ENCODE measurements around the gene NOL11.
"Not testable (repeated sequence)": the region's sequence is repeated elsewhere in the genome, so short reads cannot be mapped to it uniquely, and the experiment has no call there.

NOL11 gene

GRCh38 chr17:67717624-67718324 is at the start of gene NOL11:
TSS of gene NOL11 (plus strand) at chr17:67717936. CDS start at chr17:67717948, 12 bp downstream.
- peak; percentile 97 to 99 (median 99) for DNase-seq (ENCODE audit: low read depth in 3 of 3)

- no peak for DNase-seq (ENCODE audit: low read depth in 3 of 3)
These were observed 46.2 kb upstream of the NOL11 start for GRCh38 chr17:67671493-67671892.

GRCh38 chr17:67672592-67673335 is 45.0 kb upstream of the NOL11 start:
- no peak for DNase-seq (ENCODE audit: low read depth in 3 of 3)

GRCh38 chr17:67675481-67675880 is 42.3 kb upstream of the NOL11 start:
- no peak for DNase-seq (ENCODE audit: low read depth in 3 of 3)

DNA sequence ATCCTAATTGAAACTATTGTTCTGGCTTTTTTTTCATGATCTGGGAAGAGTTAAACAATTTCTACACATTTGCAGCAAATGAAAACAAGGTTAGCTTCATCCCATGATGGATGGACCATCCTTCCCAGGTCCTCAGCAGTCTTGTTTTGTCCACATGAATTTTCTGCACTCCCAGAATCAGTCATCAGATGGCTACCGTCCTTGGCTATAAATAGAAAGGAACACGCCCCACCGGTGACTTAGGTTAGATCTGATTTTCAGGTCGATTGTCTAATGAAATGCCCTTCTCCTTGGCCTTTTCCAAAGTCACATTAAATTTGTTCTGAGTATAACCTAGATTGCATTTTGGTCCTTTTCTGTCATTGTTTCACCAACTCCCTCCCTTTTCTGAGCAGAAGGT is 41.4 kb upstream of the NOL11 start:
- no peak for DNase-seq (ENCODE audit: low read depth in 3 of 3)

- DNase-seq (ENCODE audit: low read depth in 3 of 3): no peak
These were observed 39.3 kb upstream of the NOL11 start for GRCh38 chr17:67678414-67678813.

DNA sequence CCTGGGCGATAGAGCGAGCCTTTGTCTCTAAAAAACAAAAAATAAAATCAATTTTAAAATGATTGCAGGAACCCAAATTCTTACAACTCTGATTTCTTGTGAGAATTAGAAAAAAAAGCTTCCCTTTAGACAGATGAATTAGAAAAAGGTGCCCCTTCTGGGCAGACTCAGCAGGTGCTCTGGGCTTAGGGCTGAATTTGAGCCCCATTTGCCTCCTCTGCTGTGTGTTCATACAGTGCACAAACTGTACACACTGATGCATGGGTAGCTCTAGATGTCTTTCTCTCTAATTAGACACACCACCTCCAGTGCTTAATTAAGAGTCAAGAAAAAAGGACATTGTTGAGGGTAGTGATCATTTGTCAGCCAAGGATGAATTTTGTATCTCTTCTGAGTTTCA is 38.5 kb upstream of the NOL11 start:
- no peak for DNase-seq (ENCODE audit: low read depth in 3 of 3)

GRCh38 chr17:67679721-67680120 is 38.0 kb upstream of the NOL11 start:
- DNase-seq (ENCODE audit: low read depth in 3 of 3): no peak

GRCh38 chr17:67680445-67681224 is 37.1 kb upstream of the NOL11 start:
- DNase-seq (ENCODE audit: low read depth in 3 of 3): no peak

DNA sequence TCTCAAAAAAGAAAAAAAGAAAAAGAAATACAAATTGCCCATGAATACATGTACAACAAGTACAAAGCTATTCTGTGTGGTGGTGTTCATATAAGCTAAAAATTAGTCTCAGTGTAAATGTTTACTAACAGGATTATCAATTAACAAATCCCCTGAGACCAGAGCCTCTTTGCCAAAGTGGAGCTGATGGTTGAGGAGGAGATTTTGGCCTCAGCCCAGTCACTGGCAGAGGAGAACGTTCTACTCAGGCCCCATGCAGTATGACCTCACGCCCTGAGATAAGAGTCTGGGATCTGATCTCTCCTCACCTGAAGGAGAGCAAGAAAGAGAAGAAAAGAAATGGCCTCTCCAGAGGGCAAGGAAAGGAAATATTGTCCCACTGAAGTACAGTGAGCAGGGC is 35.5 kb upstream of the NOL11 start:
- DNase-seq (ENCODE audit: low read depth in 3 of 3): no peak

DNA sequence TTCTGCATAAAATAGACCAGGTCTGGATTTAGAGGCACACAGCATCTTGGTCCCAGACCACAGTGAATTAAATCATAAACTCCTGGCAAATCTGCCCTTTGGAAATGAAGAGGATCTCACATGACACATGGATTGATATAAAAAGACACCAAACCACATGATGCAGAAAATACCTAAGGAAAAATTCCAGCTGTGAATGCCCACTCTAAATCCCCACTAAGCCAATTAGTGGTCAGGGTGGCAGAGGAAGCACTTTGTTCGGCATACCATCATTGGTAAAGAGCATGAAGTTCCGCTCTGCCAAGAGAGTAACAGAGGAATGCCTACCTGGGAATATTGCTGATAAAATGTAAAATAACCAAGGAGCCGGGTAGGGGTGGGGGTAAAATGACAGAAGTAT is 32.4 kb upstream of the NOL11 start:
- no peak for DNase-seq (ENCODE audit: low read depth in 3 of 3)

DNA sequence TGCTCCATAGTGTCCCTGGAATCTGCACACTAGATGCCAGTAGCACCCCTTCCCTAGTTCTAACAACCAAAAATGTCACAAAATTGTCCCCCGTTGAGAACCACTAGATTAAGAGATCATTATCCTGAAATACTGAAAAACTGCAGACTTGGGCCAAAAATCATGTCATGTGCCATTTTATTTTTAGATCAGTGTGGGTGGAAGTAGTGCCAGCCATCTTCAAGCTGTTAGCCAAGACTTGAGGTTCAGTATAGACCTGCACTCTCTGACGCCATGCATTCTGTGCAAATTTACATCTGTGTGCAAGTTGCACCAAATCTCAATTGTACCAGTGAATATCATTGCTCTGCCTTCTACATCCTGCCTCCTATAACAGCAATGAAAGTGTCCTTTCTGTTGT is 31.5 kb upstream of the NOL11 start:
- no peak for DNase-seq (ENCODE audit: low read depth in 3 of 3)

GRCh38 chr17:67687511-67687910 is 30.2 kb upstream of the NOL11 start:
- no peak for DNase-seq (ENCODE audit: low read depth in 3 of 3)

GRCh38 chr17:67689534-67690177 is 28.1 kb upstream of the NOL11 start:
- peak; percentile 4 to 35 (median 26) for DNase-seq (ENCODE audit: low read depth in 3 of 3)

DNA sequence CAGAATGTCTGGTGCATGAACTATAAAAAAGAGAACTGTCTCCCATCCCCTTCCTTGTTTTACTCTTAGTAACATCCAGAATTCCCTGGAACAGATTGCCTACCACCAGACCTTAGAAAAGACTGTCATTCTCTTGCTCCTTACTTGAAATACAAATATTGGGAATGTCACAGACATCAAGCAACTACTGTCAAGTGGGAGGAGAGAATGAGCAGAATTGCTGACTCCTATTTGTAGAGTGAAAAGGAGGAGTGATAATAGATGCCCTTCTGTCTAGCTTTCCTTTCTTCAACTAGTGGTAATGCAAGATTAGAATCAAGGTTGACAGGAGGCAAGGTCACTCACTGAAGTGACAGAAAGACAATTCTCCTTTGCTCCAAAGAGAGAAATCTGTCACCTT is 23.9 kb upstream of the NOL11 start:
- no peak for DNase-seq (ENCODE audit: low read depth in 3 of 3)

DNA sequence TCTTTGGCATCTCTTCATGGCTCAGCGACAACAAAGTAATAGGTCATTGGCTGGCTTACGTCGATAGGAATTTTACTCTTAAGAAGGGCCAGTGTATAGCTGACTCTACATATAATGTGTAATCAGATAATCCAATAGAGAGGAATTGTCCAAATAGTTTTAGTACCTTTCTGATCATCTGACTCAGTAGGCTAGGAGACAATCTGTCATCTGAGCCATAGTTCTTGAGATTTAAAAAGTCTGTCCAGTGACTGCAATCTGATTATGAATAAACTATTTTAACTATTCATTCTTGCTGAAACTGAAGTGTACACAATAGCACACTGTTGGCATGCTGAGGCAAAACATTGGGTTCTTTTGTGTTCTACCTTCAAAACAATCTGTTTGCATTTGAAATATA is 21.4 kb upstream of the NOL11 start:
- no peak for DNase-seq (ENCODE audit: low read depth in 3 of 3)

GRCh38 chr17:67696853-67697498 is 20.8 kb upstream of the NOL11 start:
- DNase-seq (ENCODE audit: low read depth in 3 of 3): no peak

- DNase-seq (ENCODE audit: low read depth in 3 of 3): no peak
These were observed 17.6 kb upstream of the NOL11 start for GRCh38 chr17:67700037-67700724.

DNA sequence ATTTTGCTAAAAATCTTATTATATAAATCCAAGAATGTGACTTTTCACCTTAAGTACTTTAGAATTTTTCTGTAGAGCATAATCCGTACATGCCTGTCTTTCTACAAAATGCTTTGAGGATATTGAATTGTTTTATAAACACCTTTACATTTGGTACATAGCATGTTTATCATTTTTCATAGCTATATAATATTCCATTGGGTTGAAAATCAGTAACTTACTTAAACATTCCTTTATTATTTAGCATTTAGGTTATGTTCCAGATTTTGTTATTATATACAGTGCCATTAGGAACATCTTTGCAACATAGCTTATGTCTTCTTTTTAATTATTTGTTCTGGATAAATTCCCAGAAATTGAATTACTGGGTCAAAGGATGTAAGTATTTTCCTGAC is 17.0 kb upstream of the NOL11 start:
- DNase-seq (ENCODE audit: low read depth in 3 of 3): no peak

GRCh38 chr17:67702861-67703260 is 14.9 kb upstream of the NOL11 start:
- not testable (repeated sequence) for DNase-seq (ENCODE audit: low read depth in 3 of 3)

DNA sequence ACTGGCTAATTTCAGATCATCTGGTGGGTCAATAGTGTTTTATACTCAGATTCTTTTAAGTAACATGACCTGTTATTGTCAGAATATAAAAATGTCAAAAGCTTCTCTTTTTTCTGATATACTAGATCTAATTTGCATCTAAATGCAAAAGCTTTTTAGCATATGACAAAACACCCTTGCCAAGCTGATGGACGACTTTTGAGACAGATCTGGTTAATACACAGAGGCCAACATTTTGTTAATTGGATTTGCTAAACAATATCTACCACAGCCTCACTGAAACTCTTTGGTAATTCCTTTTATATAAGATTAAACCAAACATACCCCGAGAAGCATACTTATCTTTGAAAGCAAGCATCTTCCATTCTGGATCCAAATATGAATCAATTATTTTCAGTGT is 10.3 kb upstream of the NOL11 start:
- DNase-seq (ENCODE audit: low read depth in 3 of 3): no peak
